H4 (cell line): ENCODE measurements around the gene ATG4C. TPM values are rescaled to one million over a fixed set of nuclear protein-coding genes. Genes with fewer than 3 reads are reported as not detected.
A peak's percentile ranks its signal among the peaks of the same experiment; 100 is the strongest.
"Not testable (repeated sequence)": the region's sequence is repeated elsewhere in the genome, so short reads cannot be mapped to it uniquely, and the experiment has no call there.

Source experiments
- DNase-seq: peaks from one replicate; pipeline ENCODE4 v3.0.0-alpha.2; 2015; ENCODE audit warnings: low spot score
- total RNA-seq: library from RNA; depleted of rRNA; stranded (reverse); fragments of >200 nt; shearing (Covaris generic); gene quantifications from 2 replicates; pipeline ENCODE4 v1.2.3, GENCODE V29; 2014; rRNA removed

ATG4C gene
- total RNA-seq = 14.1 and 19.3 TPM in 2 replicates

GRCh38 chr1:62783736-62784508 is at the start of gene ATG4C:
Gene ATG4C (plus strand): TSS chr1:62784132. CDS start chr1:62803787, 19,655 bp downstream.
- peak; percentile 99 for DNase-seq

GRCh38 chr1:62735491-62736171 is 48.3 kb upstream of the ATG4C start:
- no peak for DNase-seq

GRCh38 chr1:62740701-62741100 is 43.2 kb upstream of the ATG4C start:
- not testable (repeated sequence) for DNase-seq

GRCh38 chr1:62744611-62745577 is 39.0 kb upstream of the ATG4C start:
- DNase-seq = no peak

GRCh38 chr1:62746086-62746808 is 37.7 kb upstream of the ATG4C start:
- DNase-seq = peak; percentile 69

- DNase-seq = no peak
Observed at GRCh38 chr1:62746809-62747138, 37.2 kb upstream of the ATG4C start.

GRCh38 chr1:62753031-62753965 is 30.6 kb upstream of the ATG4C start:
- DNase-seq = no peak

- DNase-seq = not testable (repeated sequence)
Observed at GRCh38 chr1:62754938-62755337, 29.0 kb upstream of the ATG4C start.

- not testable (repeated sequence) for DNase-seq
Observed at GRCh38 chr1:62756255-62756884, 27.6 kb upstream of the ATG4C start.

GRCh38 chr1:62759232-62759875 is 24.6 kb upstream of the ATG4C start:
- not testable (repeated sequence) for DNase-seq

GRCh38 chr1:62760021-62760782 is 23.7 kb upstream of the ATG4C start:
- DNase-seq = not testable (repeated sequence)

- not testable (repeated sequence) for DNase-seq
Observed at GRCh38 chr1:62761223-62761870, 22.6 kb upstream of the ATG4C start.

- not testable (repeated sequence) for DNase-seq
Observed at GRCh38 chr1:62762027-62762426, 21.9 kb upstream of the ATG4C start.

- no peak for DNase-seq
Observed at GRCh38 chr1:62765981-62766380, 18.0 kb upstream of the ATG4C start.

- DNase-seq = not testable (repeated sequence)
Observed at GRCh38 chr1:62768551-62768950, 15.4 kb upstream of the ATG4C start.

- DNase-seq = no peak
Observed at GRCh38 chr1:62772607-62773295, 11.2 kb upstream of the ATG4C start.

GRCh38 chr1:62774006-62774405 is 9.9 kb upstream of the ATG4C start:
- no peak for DNase-seq
